Activated CD4-positive, alpha-beta T cell treated with anti-CD3 and anti-CD28 coated beads, Interleukin-2, amount 50 U/mL, for 16 hours (primary cell): ENCODE results near the gene RALA.
"Not testable (repeated sequence)": the region's sequence is repeated elsewhere in the genome, so short reads cannot be mapped to it uniquely, and the experiment has no call there.

ENCODE experiments used
- DNase-seq: peaks from one replicate; pipeline ENCODE4 v3.0.0-alpha.2; 2020

RALA gene

GRCh38 chr7:39650676-39651075 lies 27.3 kb downstream of the RALA start:
- DNase-seq: no peak

- no peak for DNase-seq
Observed at GRCh38 chr7:39651265-39651664, 27.9 kb downstream of the RALA start.

GRCh38 chr7:39656415-39656814 lies 33.0 kb downstream of the RALA start:
- no peak for DNase-seq

- DNase-seq: no peak
Observed at GRCh38 chr7:39659356-39660013, 36.1 kb downstream of the RALA start.

GRCh38 chr7:39661960-39662359 lies 38.6 kb downstream of the RALA start:
- no peak for DNase-seq

- DNase-seq: no peak
Observed at GRCh38 chr7:39663263-39663662, 39.9 kb downstream of the RALA start.

- DNase-seq: no peak
Observed at GRCh38 chr7:39664057-39664456, 40.7 kb downstream of the RALA start.

GRCh38 chr7:39664585-39664984 lies 41.2 kb downstream of the RALA start:
- DNase-seq: no peak

DNA sequence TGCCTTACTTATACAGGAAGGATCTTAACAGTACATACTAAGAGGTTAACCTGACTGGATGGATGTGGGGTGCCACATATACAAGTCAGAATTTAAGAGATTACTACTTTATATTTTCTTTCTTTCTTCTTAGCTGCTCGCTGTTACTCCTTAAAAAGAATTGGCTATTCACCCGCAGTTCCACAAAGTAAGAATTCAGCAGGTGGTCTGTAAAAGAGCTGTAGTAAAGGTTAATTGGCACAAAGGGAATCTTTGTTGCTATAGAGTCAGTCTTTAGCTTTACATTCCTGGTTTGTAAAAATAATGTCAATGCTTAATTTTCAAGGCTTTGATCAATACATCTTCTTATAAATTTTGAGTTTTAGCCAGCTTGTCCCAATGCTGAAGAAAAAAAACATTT lies 43.2 kb downstream of the RALA start:
- DNase-seq: no peak

GRCh38 chr7:39667341-39667923 lies 44.1 kb downstream of the RALA start:
- no peak for DNase-seq

DNA sequence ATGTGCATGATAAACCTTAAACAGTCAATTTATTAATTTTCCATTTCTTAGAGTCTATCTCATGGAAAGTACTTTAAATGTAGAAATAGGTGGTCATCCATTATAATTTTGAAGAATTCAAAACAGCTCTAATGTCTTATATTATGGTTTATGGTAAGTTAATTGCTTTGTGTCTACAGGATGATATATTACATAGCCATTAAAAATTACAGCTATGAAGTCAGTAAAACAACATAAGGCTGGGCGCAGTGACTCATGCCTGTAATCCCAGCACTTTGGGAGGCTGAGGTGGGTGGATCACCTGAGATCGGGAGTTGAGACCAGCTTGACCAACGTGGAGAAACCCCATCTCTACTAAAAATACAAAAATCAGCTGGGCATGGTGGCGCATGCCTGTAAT lies 44.9 kb downstream of the RALA start:
- not testable (repeated sequence) for DNase-seq

DNA sequence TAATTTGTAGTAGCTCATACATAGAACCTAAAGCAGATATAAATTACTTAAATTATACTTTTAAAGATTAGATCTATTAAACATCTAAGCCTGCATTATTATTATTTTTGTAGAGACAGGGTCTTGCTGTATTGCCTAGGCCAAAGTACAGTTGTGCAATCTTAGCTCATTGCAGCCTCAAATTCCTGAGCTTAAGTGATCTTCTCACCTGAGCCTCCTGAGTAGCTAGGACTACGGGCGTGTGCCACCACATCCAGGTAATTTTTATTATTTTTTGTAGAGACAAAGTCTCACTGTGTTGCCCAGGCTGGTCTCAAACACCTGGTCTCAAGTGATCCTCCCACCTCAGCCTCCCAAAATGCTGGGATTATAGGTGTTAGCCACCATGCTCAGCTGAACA lies 46.7 kb downstream of the RALA start:
- DNase-seq: no peak

DNA sequence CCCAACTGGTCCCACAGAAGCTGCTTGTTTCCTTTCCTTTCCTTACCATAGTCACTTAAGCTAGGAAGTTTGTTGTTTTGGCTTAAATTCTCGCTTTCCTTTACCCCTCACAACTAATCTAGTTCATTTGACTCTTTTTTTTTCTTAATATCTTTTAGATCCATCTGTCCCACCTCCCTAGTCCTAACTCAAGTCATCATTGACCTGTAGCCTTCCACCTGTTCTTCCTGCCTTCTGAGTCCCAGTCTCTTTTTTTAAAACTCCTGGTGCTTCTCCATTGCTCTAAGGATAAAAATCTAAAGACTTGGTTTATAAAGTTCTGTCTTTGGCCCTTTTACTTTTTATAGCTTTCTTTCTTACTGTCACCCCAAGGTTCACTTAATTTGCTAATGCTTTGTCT lies 47.6 kb downstream of the RALA start:
- DNase-seq: no peak

GRCh38 chr7:39672176-39672575 lies 48.8 kb downstream of the RALA start:
- DNase-seq: no peak

DNA sequence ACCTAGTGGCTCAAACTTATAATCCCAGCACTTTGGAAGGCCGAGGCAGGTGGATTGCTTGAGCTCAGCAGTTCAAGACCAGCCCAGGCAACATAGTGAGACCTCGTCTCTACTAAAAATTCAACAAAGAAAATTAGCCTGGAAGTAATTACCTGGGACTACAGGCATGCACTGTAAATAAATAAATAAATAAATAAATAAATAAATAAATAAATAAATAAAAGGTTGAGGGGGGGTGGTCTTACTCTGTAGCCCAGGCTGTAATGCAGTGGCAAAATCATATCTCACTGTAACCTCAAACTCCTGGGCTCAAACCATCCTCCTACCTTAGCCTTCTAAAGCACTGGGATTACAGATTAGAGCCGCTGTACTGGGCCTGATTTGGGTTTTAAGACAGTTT lies 50.5 kb downstream of the RALA start:
- DNase-seq: no peak

- no peak for DNase-seq
Observed at GRCh38 chr7:39674406-39674805, 51.0 kb downstream of the RALA start.

DNA sequence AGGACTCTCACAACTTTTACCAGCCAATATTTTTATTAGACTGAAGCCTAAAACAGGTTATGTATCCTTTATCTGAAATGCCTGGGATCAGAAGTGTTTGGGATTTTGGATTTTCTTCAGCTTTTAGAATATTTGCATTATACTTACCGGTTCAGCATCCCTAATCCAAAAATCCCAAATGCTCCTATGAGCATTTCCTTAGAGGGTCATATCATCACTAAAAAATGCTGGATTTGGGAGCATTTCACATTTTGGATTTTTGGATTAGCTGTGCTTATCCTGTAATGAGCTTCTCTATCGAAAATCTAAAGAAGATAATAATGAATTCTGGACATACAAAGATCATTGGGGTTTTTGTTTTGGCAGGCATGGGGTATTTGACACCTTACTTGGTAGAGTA lies 53.0 kb downstream of the RALA start:
- DNase-seq: no peak

- no peak for DNase-seq
Observed at GRCh38 chr7:39678930-39679709, 55.7 kb downstream of the RALA start.

- DNase-seq: not testable (repeated sequence)
Observed at GRCh38 chr7:39679874-39680273, 56.5 kb downstream of the RALA start.

DNA sequence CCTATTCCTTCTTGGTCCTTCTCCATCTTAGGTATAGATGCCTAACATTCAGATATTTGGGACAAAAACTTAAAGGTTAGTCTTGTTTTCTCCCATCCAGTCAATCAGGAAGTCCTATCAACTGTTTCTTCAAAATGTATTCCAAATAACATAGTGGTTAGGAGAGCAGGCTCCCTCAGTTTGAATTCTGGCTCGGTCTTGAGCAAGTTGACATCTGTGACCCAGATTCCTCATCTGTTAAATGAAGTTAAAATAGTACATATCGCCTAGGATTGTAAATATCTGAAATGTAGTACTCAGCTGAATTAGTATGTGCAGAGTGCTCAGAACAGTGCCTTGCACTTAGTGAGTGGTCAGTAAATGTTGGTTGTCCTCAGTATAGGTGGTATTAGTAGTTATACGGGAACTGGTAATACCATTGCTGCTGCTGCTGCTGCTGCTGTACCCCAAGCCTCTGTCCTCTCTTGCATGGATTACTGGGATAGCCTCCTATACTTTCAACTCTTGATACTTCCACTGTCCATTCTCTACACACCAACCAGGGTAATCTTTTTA lies 58.6 kb downstream of the RALA start:
- no peak for DNase-seq

GRCh38 chr7:39683216-39683845 lies 60.0 kb downstream of the RALA start:
- no peak for DNase-seq

DNA sequence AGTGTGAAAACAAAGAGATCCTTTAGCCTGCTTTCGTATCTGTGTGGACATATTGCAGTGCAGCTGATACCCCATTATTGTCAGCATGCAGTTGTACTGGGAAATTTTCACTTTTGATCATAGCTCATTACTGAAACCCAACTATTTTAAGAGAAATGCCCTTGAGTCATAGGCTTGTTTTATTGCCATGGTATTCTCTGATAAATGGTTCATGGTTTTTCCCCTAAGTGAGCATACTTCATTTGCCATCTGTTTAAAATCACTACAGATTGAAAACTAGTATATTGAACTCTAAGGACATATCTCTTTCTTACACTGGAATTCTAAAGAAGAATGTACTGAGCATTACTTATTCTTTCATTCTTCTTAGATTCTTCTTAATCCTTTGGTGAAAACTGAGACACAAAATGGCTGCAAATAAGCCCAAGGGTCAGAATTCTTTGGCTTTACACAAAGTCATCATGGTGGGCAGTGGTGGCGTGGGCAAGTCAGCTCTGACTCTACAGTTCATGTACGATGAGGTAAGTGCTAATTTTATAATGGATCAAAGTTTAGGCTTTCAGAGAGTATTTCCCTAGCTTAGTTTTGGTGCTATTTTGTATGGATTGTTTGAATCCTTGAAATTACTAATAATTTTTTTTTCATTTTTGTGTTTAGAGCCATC lies 63.0 kb downstream of the RALA start:
- peak; percentile 31 for DNase-seq
